GM18499 (cell line): ENCODE measurements around the gene ADRM1.

Source experiments
- ATAC-seq: cut with Tn5 transposase; IDR thresholded peaks from one replicate; pipeline ENCODE4 v1.9.1; 2021; ENCODE audit warnings: moderate number of reproducible peaks; ENCODE audit not compliant: insufficient read depth, unreplicated experiment

Gene ADRM1

GRCh38 chr20:62352402-62353288, 49.8 kb downstream of the ADRM1 start:
- ATAC-seq = no peak

DNA sequence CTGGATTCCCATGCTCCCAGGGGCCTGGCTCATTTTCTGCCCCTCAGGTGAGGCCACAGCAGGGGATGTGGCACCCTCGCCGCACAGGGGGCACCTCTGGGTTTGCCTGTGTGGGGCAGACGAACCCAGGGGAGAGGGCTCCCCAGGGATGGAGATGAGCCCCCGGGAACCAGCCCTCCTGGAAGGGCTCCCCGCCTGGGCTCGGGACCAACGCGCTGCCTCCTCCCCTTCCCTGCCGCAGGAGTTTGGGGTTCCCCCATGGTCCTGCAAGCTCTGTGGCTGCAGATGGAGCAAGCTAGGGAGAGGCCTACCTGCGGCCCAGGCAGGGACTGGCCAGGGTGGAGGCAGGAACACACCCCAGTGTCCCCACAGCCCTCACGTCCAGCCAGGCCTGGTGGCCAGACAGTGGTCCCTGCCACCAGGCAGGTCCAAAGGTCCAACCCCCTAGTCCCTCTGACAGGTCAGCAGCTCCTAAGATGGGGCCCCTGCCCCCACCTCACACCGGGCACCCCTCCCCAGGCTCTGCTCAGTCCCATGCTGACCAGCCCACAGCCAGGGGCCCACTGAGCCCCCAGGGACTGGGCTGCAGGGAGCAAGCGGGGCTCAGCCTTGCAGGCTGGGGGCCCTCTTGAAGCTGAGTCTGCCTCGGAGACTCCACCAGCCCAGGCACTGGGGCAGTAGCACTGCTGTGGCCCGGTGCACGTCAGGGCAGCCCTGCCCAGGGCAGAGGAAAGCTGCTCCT, 50.7 kb downstream of the ADRM1 start:
- ATAC-seq = no peak

DNA sequence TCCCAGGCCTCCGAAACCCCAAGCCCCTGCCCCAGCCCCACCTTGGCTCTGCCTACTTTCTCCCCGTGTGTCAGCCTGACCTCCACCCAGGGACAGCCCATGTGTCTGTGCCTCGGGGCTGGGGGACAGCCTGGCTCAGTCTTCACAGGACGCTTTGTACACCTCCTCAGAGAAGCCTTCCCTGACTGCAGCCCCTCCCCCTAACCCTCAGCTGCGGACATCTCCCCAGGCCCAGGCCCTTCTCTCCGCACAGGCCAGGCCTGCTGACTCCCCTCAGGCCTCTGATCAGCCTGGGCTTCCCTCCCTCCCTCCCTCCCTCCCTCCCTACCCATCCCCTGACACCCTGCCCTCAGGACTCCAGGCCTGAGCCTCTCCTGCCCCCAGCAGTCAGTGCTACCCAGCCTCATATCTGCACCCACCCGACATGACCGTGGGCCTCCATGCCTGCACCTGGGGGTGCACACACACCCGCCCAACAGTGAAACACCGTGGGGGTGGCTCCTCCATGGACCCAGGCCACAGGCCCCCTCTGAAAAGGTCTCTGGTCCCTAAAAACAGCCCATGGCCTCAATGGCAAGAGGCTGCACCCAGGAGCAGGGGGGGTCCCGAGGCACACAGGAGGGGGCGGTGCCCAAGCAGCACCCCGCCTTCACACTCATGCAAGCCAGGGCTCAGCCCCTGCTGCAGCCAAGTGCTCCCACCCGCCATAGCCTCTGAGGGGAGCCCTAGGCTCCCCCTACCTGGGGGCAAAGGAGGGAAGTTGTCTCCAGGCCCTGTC, 51.4 kb downstream of the ADRM1 start:
- ATAC-seq = no peak

DNA sequence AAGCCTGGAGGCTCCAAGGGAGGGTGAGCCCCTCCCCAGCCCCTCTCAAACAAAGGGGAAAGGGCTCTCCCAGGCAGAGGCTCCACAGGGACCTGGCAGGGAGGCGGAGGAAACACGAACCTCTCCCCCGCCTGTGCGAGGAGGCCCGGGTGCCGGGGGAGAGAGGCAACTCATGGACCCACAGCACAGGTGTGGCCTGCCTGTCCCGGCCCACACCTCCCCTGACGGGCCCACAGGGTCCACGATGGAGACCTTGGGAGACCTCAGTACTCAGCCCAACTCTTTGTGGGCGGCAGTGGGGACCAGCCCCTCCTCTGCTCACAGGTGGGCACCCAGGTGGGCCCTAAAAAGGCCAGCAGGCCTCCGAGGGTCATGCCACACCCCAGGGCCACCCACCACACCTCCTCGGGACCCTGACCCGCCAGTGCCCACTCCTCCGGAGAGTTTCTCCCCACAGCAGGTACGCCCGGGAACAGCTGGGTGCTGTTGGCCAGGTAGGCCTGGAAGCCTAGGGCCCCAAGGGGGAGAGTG, 52.1 kb downstream of the ADRM1 start:
- ATAC-seq = no peak

DNA sequence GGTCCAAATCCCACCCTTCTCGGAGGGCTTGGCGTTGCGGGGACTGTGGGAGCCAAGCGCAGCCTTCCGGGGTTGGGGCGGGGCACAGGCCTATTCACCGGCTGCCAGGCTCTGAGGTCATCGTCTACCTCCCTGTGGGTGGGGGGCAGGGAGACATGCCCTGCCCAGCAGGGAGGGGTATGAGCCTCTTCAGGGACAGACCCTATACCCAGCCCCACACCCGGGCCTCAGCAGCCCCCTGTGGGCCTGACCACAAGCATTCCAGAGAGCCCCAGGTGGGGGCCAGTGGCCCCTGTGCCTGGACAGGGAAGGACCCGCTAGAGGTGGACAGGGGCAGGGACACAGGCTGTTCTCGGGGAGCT, 52.7 kb downstream of the ADRM1 start:
- no peak for ATAC-seq

GRCh38 chr20:62355878-62356588, 53.2 kb downstream of the ADRM1 start:
- no peak for ATAC-seq

- ATAC-seq = no peak
These were observed 53.9 kb downstream of the ADRM1 start for GRCh38 chr20:62356589-62357186.

DNA sequence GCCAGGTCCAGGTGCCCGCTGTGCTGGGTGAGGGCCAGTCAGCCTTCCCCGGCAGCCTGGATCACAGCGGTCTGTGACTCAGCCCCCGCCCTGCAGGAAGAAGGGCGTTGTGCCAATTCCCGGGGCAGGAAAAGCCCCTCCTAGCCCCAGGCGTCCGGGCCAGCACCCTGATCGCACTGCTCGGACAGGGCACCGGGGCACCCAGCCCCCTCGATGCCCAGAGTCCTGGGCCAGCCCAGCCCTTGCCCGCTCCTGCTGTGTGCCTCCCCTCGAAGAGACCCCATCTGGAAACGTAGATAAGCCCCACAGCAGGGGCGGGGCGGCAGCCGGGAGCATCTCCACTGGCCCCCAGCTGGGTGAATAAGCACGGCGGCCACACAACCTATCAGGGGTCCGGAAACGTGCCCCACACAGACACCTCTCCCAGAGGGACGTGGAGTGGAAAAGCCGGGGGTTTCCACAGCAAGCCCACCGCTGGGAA, 54.4 kb downstream of the ADRM1 start:
- no peak for ATAC-seq

- ATAC-seq = no peak
These were observed 54.9 kb downstream of the ADRM1 start for GRCh38 chr20:62357681-62358080.
